Ovary (tissue), 3 donors: ENCODE measurements around the gene MFF.

Source experiments
- POLR2A ChIP-seq: fragments of 450-650 bp; IDR thresholded peaks from one replicate; pipeline ENCODE4 v1.6.1; 2017; ENCODE audit warnings: antibody characterized with exemption, mild to moderate bottlenecking, moderate library complexity
- TF ChIP-seq, protein P1 (sequence below), 3 donors: fragments of 450-650 bp in 2 of 3; fragments of 200-600 bp in 1 of 3; IDR thresholded peaks; one replicate each; pipeline versions ENCODE4 v1.5.1 to v1.8.0; 2016 to 2022; ENCODE audit warnings: antibody characterized with exemption in 3 of 3, mild to moderate bottlenecking in 1 of 3
- donor health status: DM: no; HTN: no; CAD: no.

- TF ChIP-seq, protein P1, sequence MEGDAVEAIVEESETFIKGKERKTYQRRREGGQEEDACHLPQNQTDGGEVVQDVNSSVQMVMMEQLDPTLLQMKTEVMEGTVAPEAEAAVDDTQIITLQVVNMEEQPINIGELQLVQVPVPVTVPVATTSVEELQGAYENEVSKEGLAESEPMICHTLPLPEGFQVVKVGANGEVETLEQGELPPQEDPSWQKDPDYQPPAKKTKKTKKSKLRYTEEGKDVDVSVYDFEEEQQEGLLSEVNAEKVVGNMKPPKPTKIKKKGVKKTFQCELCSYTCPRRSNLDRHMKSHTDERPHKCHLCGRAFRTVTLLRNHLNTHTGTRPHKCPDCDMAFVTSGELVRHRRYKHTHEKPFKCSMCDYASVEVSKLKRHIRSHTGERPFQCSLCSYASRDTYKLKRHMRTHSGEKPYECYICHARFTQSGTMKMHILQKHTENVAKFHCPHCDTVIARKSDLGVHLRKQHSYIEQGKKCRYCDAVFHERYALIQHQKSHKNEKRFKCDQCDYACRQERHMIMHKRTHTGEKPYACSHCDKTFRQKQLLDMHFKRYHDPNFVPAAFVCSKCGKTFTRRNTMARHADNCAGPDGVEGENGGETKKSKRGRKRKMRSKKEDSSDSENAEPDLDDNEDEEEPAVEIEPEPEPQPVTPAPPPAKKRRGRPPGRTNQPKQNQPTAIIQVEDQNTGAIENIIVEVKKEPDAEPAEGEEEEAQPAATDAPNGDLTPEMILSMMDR (IDR thresholded peaks at IDR 0.05) = no peak
- TF ChIP-seq POLR2A = no peak
Measured at GRCh38 chr2:227312579-227312978, 12.5 kb upstream of the MFF start.
